Sciatic nerve (tissue), 2 donors: ENCODE results near the gene TAAR6. TPM values are rescaled to one million over a fixed set of nuclear protein-coding genes. Genes with fewer than 3 reads are reported as not detected.
"Not testable (repeated sequence)": the region's sequence is repeated elsewhere in the genome, so short reads cannot be mapped to it uniquely, and the experiment has no call there.

ENCODE experiments used
- ATAC-seq: fragments of 200-7000 bp; cut with Tn5 transposase; one replicate; pipeline ENCODE4 v1.9.1; 2020; ENCODE audit warnings: mild to moderate bottlenecking, moderate library complexity
- DNase-seq: peaks from one replicate; pipeline ENCODE4 v3.0.0-alpha.2; 2020; ENCODE audit warnings: low spot score
- intact Hi-C: fragments of 100-400 bp; cut with DNase I; formaldehyde crosslinking; loops from one replicate; pipeline ENCODE4 v1.14.2; 2022
- total RNA-seq: library from RNA; stranded (reverse); fragmentation: NEBNext Ultra II Directional; extraction: Animal tissue kit (Norgen Biotek cat#: 25700); gene quantifications from one replicate; pipeline ENCODE4 v1.2.1, GENCODE V29; 2021
- donor health status: DM: no; HTN: no; CAD: no.
- donor health status: DM: no; HTN: no; CAD: no.

Gene TAAR6, protein sequence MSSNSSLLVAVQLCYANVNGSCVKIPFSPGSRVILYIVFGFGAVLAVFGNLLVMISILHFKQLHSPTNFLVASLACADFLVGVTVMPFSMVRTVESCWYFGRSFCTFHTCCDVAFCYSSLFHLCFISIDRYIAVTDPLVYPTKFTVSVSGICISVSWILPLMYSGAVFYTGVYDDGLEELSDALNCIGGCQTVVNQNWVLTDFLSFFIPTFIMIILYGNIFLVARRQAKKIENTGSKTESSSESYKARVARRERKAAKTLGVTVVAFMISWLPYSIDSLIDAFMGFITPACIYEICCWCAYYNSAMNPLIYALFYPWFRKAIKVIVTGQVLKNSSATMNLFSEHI
- total RNA-seq: not detected

DNA sequence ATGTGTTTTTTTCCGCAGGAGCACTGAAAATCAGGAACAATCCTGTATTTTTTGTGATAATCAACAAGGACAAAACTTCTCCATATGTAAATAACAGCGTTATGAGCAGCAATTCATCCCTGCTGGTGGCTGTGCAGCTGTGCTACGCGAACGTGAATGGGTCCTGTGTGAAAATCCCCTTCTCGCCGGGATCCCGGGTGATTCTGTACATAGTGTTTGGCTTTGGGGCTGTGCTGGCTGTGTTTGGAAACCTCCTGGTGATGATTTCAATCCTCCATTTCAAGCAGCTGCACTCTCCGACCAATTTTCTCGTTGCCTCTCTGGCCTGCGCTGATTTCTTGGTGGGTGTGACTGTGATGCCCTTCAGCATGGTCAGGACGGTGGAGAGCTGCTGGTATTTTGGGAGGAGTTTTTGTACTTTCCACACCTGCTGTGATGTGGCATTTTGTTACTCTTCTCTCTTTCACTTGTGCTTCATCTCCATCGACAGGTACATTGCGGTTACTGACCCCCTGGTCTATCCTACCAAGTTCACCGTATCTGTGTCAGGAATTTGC lies at the start of gene TAAR6:
TAAR6 (plus strand) TSS at position 102 of the 557 bp plus-strand sequence; CDS start at position 102, 0 bp downstream.
- no peak for ATAC-seq
- DNase-seq: no peak
- intact Hi-C loops: no loop called here

DNA sequence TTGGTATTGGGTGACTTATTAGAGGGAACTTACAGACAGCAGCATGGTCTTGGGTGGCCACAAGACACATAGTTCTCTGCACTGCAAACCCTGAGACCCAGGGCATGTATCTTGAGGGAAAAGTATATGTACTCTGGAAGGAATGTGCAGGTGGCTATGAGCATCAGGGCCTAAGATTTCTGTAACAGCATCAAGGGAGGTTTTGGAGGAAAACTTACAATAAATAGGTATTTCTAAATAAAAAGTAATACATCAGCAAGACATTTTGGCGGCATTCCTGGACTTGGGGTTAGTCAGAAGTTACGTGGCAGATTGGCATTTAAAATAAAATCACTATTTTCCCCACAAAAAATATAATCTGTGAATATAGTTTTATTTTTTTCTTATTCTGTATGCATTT lies 49.2 kb upstream of the TAAR6 start:
- DNase-seq: no peak
- intact Hi-C loops: no loop called here
- ATAC-seq: no peak

DNA sequence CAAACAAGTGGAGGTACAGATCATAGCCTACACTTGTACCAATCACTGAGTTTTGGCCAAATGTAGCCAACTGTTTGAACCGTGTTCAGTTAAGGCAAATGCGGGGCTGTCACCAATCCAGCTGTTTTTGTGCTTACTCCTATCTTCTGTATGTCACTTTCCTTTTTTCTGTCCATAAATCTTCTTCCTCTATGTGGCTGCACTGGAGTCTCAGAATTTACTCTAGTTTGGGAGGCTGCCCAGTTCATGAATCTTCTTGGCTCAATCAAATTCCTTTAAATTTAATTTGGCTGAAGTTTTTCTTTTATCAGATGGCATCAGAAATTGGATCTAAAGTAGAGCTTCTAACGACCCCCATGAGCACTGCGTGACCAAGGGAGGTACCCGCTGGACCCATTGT lies 45.5 kb upstream of the TAAR6 start:
- DNase-seq (no peak), ATAC-seq (no peak)
- intact Hi-C loops: no loop called here

DNA sequence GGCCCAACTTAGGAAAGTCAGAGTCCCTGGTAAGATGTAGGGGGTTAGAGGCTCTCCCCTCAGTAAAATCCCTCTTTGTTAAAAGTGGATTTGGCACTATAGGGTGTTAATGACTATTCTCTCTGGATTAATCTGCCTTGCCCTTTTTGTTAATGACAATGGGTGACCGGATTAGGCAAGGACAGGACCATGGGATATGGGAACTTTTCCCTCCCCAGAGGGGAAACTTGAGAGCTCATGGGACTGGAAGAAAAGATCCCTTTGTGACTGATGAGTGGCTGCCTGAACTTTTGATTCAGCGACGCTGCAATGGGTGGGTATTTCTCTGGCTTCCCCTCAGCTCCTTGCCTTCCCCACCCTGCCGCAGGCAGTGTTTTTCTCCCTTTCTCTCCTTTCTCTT lies 44.3 kb upstream of the TAAR6 start:
- ATAC-seq (no peak), DNase-seq (no peak)
- intact Hi-C loops: no loop called here

DNA sequence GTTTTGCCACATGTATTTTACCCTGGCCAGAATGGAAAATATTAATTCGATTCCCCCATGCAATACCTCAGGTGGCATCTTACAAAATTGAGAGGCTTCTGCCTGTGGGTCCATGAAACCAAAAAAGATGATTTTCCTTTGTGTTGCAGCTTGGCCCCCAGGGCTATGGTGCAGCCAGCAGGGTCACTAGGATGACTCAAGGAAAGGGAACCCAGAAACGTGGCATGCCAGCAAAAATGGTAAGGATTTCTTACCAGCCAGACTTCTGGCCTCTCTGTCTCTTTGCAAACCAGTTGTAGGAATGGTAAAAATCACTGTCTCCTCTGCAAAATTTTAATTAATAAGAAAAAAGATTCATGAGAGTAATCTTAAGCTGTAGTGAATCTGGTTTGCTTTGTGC lies 43.7 kb upstream of the TAAR6 start:
- intact Hi-C loops: no loop called here
- ATAC-seq: no peak
- DNase-seq: no peak

DNA sequence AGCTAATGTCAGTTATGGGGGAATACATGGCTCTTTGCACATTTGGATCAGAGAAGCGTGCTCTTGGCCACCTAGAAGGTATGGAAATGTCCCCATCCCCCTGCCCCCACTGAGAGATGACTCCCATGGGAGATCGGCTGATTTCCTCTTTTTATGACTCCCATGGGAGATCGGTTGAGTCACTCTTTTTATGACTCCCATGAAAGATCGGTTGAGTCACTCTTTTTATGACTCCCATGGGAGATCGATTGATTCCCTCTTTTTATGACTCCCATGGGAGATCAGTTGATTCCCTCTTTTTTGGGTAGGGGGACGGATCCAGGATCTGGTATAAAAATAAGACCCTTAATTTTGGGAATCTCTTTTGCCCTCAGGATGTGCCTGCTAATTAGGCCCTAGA lies 42.3 kb upstream of the TAAR6 start:
- DNase-seq (no peak), ATAC-seq (no peak)
- intact Hi-C loops: no loop called here

DNA sequence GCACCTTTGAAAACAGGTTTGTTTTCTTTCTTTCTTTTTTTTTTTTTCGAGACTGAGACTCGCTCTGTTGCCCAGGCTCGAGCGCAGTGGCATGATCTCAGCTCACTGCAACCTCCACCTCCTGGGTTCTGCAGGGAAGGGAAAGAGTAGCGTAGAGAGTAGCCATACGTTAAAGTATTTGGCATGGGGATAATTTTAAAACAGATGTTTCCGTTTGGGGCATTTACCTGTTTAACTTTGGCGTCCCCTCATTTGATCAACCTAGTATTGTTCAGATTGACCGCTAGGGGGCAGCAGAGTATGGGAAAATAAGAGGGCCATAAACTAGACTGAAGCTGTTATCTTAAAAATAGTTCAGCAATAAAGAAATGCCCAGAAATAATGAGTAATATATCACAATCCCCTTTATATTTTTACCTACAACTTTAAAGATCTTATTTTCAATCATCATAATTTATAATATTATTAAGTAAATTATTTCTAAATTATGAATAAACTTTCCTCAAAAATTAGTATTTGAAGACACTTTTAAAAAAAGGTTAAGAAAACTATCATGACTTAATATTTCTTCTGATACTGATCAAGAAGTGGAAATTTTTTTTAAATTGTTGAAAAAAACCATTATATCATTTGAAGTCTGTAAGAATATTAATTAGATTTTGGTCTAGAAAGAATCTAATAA lies 39.7 kb upstream of the TAAR6 start:
- intact Hi-C loops: no loop called here
- ATAC-seq (peak; percentile 78), DNase-seq (peak; percentile 75)

DNA sequence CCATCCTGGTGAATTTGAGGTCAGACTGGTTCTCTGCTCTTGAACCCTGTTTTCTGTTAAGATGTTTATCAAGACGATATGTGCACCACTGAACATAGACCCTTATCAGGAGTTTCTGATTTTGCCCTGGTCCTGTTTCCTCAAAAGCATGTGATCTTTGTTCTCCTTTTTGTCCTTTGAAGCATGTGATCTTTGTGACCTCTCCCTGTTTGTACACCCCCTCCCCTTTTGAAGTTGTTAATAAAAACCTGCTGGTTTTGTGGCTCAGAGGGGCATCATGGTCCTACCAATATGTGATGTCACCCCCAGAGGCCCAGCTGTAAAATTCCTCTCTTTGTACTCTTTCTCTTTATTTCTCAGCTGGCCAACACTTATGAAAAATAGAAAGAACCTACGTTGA lies 35.6 kb upstream of the TAAR6 start:
- DNase-seq, intact Hi-C loops, ATAC-seq: not testable (repeated sequence)

DNA sequence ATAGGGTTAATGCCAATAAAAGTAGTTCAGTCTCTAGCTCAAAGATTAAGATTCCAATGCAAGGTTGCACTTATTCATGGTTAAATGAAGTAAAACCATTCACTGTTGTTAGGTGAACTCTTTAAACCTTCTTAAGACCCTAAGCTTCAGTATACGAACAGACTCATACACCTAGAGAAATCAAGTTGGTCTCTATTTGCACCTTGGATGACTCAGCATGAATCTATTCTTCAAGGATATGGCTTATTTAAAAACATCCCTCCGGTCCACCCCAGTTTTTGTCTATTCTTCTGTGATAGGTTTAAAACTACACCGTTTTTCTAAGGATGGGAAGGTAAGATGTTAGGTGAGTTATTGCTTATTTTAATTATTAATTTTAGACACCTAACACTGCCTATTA lies 33.0 kb upstream of the TAAR6 start:
- intact Hi-C loops: no loop called here
- no peak for ATAC-seq

DNA sequence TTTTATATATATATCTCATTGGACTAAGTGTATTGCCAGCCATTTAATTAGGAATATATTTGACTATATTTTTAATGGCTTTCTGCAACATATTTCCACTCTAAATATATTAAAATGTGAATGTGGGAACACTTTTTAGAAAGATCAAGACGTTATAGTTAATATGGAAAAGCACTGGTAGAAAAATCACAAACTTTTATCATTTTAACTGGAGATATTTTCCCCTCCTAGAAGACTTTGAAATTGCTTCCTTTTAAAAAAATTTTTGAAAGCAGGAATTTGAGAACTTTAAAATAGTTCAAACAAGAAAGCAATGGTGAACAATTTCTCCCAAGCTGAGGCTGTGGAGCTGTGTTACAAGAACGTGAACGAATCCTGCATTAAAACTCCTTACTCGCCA lies 32.1 kb upstream of the TAAR6 start, which contains the start of gene TAAR9:
TAAR9 (plus strand) TSS at position 301 of the 400 bp plus-strand sequence; CDS start at position 314, 13 bp downstream.
- DNase-seq (no peak), ATAC-seq (no peak)
- intact Hi-C loops: no loop called here

More for the DNA sequence above, 33.0 kb upstream of the TAAR6 start:
- no peak for DNase-seq

DNA sequence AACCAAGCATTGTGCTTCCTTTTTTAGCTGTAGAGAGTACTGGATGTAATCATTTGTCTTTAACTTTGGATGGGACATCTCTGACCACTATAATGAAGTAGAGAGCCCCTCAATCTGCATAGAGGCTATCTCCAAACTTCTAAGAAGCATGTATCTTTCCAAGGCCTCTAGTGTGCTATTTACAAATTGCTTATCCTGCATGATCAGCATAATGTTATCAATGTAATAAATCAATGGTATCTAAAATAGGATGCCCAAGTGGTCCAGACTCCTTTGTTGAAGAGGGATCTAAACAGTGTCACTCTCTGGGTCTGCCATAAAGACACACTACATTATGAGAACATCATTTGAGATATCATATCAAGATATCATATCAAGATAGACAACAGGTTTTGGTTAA lies 25.3 kb upstream of the TAAR6 start:
- intact Hi-C loops: no loop called here
- DNase-seq (no peak), ATAC-seq (no peak)

DNA sequence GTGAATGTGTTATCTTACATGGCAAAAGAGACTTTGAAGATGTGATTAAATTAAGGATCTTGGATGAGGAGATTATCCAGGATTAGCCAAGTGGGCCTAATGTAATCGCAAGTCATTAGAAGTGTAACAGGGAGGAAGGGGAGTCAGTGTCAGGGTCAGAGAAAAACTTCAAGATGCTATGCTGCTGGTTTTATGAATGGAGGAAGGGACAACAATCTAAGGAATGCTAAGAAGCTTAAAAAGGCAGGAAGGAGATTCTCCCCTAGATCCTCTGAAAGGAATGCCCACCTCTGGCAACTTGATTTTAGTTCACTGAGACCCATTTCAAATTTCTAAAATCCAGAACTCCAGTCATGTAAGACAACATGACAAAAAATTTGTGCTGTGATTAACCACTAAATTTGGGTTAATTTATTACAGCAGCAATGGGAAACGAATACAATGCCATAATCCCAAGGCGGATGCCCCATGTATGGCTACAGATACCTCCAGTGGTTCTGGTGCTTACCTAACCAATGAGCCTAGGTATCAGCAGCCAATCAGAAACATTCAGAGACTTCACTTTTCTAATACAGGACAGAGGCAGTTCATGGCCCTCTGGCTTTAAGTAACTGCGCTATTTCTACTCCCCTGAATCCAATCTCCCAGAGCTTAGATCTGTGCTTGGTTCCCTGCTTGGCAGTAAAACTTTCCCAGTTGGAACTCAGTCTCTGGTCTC lies 21.2 kb upstream of the TAAR6 start:
- ATAC-seq: no peak
- DNase-seq: no peak
- intact Hi-C loops: no loop called here

DNA sequence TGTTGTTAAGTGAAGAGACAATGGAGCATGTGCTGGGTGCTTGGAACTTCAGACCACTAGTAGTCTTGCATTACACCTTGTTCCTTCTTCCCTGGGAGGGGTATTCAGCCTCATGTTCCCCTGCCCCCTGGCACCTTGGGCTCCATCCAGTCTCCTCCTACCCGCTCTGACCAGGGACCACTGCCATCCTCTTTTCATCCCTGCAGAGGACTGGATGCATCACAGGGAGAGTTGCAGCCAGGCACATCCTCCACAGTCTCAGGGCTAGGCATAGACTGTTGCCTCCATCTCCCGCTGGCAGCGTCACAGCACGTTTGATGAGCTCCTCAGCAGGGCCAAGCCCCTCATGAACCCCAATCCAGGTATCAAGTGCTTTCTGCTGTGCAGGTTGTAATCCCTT lies 18.9 kb upstream of the TAAR6 start:
- no peak for ATAC-seq
- DNase-seq: no peak
- intact Hi-C loops: no loop called here

DNA sequence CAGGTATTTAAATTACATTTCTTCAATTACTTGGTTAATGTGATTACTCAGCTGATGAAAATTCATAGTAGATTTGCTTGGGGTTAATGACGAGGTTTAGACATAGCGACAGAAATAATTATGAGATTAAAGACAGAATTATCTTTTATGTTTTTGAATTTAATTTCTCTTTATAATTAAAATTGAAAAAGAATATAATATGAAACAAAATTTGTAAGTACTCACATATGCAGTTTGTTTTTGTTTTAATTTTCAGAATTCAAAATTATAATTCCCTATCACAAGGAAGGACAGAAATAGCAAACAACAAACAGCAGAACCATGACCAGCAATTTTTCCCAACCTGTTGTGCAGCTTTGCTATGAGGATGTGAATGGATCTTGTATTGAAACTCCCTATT lies 17.8 kb upstream of the TAAR6 start, which contains the start of gene TAAR8:
TAAR8 (plus strand) TSS at position 301 of the 400 bp plus-strand sequence; CDS start at position 322, 21 bp downstream.
- ATAC-seq: no peak
- no peak for DNase-seq
- intact Hi-C loops: no loop called here

DNA sequence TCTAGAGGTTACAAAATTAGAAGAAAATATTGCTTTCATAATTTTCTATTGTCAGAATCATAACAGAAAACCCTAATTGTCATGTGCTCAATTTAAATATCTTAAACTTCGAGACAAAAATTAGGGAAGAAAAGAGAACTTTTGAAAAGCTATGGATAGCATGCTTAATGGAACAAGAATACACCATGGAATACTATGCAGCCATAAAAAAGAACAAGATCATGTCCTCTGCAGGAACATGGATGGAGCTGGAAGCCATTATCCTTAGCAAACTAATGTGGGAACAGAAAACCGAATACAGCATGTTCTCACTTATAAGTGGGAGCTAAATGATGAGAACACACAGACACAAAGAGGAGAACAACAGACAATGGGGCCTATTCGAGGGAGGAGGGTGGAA lies 10.0 kb upstream of the TAAR6 start:
- DNase-seq, intact Hi-C loops, ATAC-seq: not testable (repeated sequence)

DNA sequence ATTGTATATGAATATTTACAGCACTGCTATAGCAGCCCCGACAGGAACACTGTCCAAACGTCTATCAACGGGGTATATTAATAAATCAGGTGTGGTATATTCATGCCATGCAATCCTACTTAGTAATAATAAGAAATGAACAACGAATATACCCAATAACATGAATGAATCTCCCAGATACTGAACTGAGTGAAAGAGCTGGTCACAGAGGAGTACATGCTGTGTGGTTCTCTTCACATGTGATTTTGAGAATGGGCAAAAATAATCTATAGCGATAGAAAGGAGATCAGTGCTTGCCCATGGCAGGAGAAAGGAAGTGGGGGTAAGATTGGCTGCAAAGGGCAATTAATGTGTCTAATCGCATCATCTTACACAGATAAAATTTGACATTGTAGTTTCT lies 3.7 kb upstream of the TAAR6 start:
- intact Hi-C loops: no loop called here
- no peak for ATAC-seq
- no peak for DNase-seq

DNA sequence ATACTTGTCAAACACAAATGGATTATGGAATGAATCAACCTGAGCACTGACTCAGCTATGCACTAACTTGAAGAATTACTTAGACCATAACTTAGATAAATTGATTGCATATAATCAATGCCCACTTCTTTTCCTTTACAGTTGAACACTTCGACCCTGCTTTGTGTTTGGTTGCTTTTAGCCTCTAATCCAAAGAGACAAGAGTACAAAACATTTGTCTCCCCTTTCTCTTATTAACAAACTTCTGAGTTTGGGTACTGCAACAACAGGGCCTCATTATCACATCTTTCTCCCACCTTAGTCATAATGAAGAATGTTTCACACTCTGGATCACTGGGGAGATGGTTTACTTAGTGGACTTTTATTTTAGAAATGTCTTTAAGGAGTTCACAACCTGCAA lies 2.6 kb upstream of the TAAR6 start:
- DNase-seq (no peak), ATAC-seq (no peak)
- intact Hi-C loops: no loop called here

DNA sequence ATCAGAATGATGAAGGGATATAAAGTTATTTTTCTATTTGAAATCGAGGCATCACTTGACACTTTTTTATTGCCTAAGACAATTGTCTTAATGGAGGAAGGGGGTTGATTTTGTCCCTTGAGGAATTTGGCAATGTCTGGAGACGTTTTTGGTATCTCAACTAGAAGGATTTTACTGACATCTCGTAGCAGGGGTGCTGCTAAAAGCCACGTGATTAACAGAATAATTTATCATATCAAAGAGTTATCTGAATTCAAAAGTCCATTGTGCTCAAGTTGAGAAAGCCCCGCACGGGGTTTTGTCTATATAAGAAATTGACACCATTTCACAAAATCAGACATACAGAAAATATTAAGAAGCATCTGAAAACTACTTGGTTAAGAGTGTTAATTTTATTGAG lies 1.5 kb upstream of the TAAR6 start:
- intact Hi-C loops: no loop called here
- no peak for DNase-seq
- ATAC-seq: no peak

DNA sequence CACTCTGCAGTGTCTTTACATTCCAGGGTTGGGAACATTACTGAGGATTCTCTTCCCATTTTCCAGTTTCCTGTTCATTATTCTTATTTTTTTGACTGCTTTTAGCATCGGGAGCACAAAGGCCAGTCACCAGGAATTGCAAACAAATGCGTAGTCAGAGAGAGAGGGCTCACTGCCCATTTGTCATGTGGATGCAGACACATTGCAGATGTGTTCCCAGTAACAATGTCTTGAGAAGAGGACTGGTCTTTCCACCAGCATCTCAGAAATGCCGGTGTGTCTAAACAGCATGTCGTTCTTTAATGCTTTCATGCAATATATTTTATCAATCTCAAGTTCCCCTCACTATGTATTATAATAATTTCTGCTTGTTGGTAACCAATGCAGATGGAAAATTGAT lies 952 bp upstream of the TAAR6 start:
- intact Hi-C loops: no loop called here
- no peak for DNase-seq
- no peak for ATAC-seq

DNA sequence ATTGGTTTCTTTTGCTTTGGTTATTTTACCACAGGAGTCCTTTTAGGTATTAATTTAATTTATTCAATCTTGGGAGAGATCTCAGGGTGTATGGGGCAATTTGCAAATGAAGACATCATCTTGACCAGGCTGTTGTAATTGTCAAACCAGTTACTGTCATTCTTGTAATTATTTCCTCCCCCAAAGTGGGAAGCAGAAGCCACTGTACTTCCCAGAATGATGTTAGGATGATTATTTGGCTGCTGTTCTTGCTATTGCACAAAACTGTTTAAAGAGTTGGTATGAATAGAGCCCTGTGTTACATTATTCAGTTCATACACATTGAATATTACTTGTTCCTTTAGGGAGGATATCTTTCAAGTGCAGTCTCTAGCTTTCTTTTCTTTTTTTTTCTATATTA lies 1.7 kb downstream of the TAAR6 start:
- no peak for ATAC-seq
- no peak for DNase-seq
- intact Hi-C loops: no loop called here
